Glutamatergic neuron (in vitro differentiated cells): ENCODE results near the gene MSL2. TPM values are rescaled to one million over a fixed set of nuclear protein-coding genes. Genes with fewer than 3 reads are reported as not detected.

Experiments used
- DNase-seq: peaks from one replicate; pipeline ENCODE4 v3.0.0; 2022
- H3K27ac Mint-ChIP-seq: one replicate; pipeline ENCODE4 v1.8.0; 2020; ENCODE audit warnings: mild to moderate bottlenecking, mixed read lengths, inconsistent platforms; ENCODE audit not compliant: unreplicated experiment
- H3K27me3 Mint-ChIP-seq: one replicate; pipeline ENCODE4 v1.8.0; 2020; ENCODE audit warnings: mild to moderate bottlenecking, moderate library complexity, mixed read lengths, inconsistent platforms; ENCODE audit not compliant: unreplicated experiment
- H3K36me3 Mint-ChIP-seq: one replicate; pipeline ENCODE4 v1.8.0; 2020; ENCODE audit warnings: mild to moderate bottlenecking, mixed read lengths, inconsistent platforms; ENCODE audit not compliant: unreplicated experiment
- H3K4me1 Mint-ChIP-seq: one replicate; pipeline ENCODE4 v1.8.0; 2020; ENCODE audit warnings: mild to moderate bottlenecking, low read depth, mixed read lengths, inconsistent platforms; ENCODE audit not compliant: unreplicated experiment
- H3K4me3 Mint-ChIP-seq: one replicate; pipeline ENCODE4 v1.8.0; 2020; ENCODE audit warnings: mild to moderate bottlenecking, mixed read lengths, inconsistent platforms; ENCODE audit not compliant: unreplicated experiment
- H3K9me3 Mint-ChIP-seq: one replicate; pipeline ENCODE4 v1.8.0; 2020; ENCODE audit warnings: mild to moderate bottlenecking, moderate library complexity, mixed read lengths, inconsistent platforms; ENCODE audit not compliant: unreplicated experiment
- CTCF ChIP-seq: fragments of 200-600 bp; sonication (generic); IDR thresholded peaks from one replicate; pipeline ENCODE4 v1.5.0; 2021; ENCODE audit not compliant: partially characterized antibody, unreplicated experiment
- long read RNA-seq: library from polyadenylated mRNA; unstranded; transcript quantifications from one replicate; pipeline ENCODE4 v2.0.0, GENCODE V29; 2020; ENCODE audit not compliant: unreplicated experiment
- total RNA-seq: library from RNA; stranded (reverse); fragmentation: NEBNext Ultra II Directional; extraction: Animal tissue kit (Norgen Biotek cat#: 25700); gene quantifications from one replicate; pipeline ENCODE4 v1.2.1, GENCODE V29; 2021; ENCODE audit not compliant: unreplicated experiment

Gene MSL2
- 32.8 TPM for total RNA-seq
- long read RNA-seq, full-length matches to known transcripts: 1 of 1 reads
- long read RNA-seq, partial matches to known transcripts: 0 of 1 reads
- long read RNA-seq, other reads (novel, unspliced or antisense): 0 of 1 reads

- TF ChIP-seq CTCF: no peak
- Mint-ChIP-seq H3K4me1 (peaks cover 29% of the 10 kb centered on the region), H3K9me3 (peaks cover 31% of the 10 kb centered on the region), H3K27me3 (peaks cover 13% of the 10 kb centered on the region), H3K36me3 (peaks cover 5% of the 10 kb centered on the region), H3K4me3 (peak within 1 kb of the TSS; percentile 99), H3K27ac (peak within 1 kb of the TSS; percentile 99)
- DNase-seq: no peak
These were observed at the start of gene MSL2 for GRCh38 chr3:136196064-136196400. Gene MSL2 (minus strand): TSS chr3:136196335. CDS start chr3:136195113, 1,222 bp downstream.

GRCh38 chr3:136245691-136246090, 49.6 kb upstream of the MSL2 start:
- no peak for TF ChIP-seq CTCF
- Mint-ChIP-seq H3K27me3 (no peaks in the 10 kb centered on the region), H3K36me3 (peaks cover 7% of the 10 kb centered on the region), H3K4me1 (peaks cover 7% of the 10 kb centered on the region), H3K27ac (no peak overlapping the region), H3K4me3 (no peak overlapping the region), H3K9me3 (peaks cover 2% of the 10 kb centered on the region)
- DNase-seq: no peak

- no peak overlapping the region for H3K27ac Mint-ChIP-seq
- peaks cover 3% of the 10 kb centered on the region for H3K9me3 Mint-ChIP-seq
- H3K4me1 Mint-ChIP-seq: no peaks in the 10 kb centered on the region
- peaks cover 7% of the 10 kb centered on the region for H3K36me3 Mint-ChIP-seq
- no peak for TF ChIP-seq CTCF
- no peak for DNase-seq
- H3K4me3 Mint-ChIP-seq: no peak overlapping the region
- H3K27me3 Mint-ChIP-seq: no peaks in the 10 kb centered on the region
These were observed 43.0 kb upstream of the MSL2 start for GRCh38 chr3:136239094-136239493.

- peaks cover 2% of the 10 kb centered on the region for H3K36me3 Mint-ChIP-seq
- H3K27me3 Mint-ChIP-seq: no peaks in the 10 kb centered on the region
- no peaks in the 10 kb centered on the region for H3K4me1 Mint-ChIP-seq
- TF ChIP-seq CTCF: no peak
- no peak overlapping the region for H3K4me3 Mint-ChIP-seq
- H3K9me3 Mint-ChIP-seq: peaks cover 3% of the 10 kb centered on the region
- DNase-seq: no peak
- H3K27ac Mint-ChIP-seq: no peak overlapping the region
These were observed 42.0 kb upstream of the MSL2 start for GRCh38 chr3:136237961-136238649.

GRCh38 chr3:136237103-136237502, 41.0 kb upstream of the MSL2 start:
- no peaks in the 10 kb centered on the region for H3K4me1 Mint-ChIP-seq
- H3K27ac Mint-ChIP-seq: no peak overlapping the region

More at GRCh38 chr3:136237103-136237502, 41.0 kb upstream of the MSL2 start:
- no peaks in the 10 kb centered on the region for H3K36me3 Mint-ChIP-seq
- TF ChIP-seq CTCF: no peak
- H3K27me3 Mint-ChIP-seq: no peaks in the 10 kb centered on the region
- DNase-seq: no peak
- no peak overlapping the region for H3K4me3 Mint-ChIP-seq
- peaks cover 3% of the 10 kb centered on the region for H3K9me3 Mint-ChIP-seq
